T-helper 9 cell (primary cell): ENCODE measurements around the gene TSNAX.
"Not testable (repeated sequence)": the region's sequence is repeated elsewhere in the genome, so short reads cannot be mapped to it uniquely, and the experiment has no call there.

Experiments
- DNase-seq: peaks from one replicate; pipeline ENCODE4 v3.0.0-alpha.2; 2020

Gene TSNAX

DNA sequence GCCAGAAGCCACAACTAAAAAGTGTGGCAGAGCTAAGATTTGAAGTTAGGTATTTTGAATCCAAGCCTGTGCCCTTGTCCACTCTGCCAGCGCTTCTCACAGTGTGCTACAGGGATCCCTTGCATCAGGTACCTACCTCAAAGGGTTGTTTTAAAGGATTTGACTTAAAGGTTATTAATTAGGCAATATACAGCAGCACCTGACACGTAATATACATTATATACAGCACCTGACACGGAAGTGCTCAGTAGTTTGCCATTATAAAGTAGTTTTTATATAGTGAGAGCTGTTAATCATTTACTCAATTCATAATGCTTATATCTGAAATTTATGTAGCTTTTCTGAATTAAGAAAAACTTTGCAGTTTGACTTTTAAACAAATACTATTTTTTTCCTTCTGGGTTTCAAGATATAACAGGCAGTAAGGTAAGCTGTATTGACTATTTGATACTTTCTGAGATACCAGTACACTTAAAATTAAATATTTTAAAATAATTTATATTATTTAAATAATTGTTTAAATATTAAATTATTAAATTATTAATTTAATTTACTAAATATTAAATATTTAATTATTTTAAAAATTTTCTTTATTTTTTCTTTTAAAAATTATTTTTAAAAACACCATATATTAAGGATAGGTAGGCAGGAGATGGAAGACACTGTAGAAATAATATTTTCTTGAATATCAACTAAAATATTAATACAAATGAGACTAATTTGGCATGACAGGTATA, 33.3 kb downstream of the TSNAX start:
- no peak for DNase-seq

DNA sequence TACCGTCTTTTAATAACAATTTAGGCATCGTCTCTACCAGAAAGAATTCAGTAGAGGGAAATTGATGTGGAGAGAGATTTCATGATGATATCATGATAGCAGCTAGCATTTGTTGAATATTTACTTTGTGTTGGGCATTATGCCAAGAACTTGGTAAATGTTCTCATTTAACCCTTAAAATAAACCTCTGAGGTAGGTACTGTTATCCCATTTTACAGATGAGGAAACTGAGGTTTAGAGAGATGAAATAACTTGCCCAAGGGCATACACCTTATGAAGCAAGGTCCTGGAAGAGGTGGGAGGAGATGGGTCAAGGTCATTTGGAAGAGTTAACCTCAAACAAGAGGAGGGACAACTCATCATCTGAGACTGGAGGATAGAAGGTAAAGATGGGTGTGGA, 34.8 kb downstream of the TSNAX start:
- no peak for DNase-seq

- DNase-seq: no peak
Measured at GRCh38 chr1:231564373-231564772, 35.9 kb downstream of the TSNAX start.

DNA sequence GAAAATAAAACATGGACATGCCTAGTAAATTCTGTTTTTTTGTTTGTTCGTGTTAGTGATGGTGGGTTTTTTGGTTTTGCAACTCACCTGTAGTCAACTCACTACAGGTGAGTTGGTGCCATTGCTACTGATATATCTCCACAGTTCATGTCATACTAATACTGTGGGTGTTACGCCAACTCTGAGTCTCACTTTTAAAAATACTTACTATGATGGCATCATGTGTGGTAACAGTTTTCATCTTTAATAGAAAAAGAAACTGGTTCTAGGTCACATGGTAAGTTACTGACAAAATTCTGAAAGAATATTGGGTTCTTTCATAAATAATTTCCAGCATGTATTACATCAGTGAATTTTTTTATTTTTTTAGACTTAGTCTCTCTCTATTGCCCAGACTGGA, 38.0 kb downstream of the TSNAX start:
- DNase-seq: no peak

DNA sequence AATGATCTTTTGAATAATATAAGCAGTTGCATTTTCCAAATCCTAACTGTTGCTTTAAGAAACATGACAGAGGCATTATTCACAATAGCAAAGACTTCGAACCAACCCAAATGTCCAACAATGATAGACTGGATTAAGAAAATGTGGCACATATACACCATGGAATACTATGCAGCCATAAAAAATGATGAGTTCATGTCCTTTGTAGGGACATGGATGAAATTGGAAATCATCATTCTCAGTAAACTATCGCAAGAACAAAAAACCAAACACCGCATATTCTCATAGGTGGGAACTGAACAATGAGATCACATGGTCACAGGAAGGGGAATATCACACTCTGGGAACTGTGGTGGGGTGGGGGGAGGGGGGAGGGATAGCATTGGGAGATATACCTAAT, 41.8 kb downstream of the TSNAX start:
- not testable (repeated sequence) for DNase-seq

DNA sequence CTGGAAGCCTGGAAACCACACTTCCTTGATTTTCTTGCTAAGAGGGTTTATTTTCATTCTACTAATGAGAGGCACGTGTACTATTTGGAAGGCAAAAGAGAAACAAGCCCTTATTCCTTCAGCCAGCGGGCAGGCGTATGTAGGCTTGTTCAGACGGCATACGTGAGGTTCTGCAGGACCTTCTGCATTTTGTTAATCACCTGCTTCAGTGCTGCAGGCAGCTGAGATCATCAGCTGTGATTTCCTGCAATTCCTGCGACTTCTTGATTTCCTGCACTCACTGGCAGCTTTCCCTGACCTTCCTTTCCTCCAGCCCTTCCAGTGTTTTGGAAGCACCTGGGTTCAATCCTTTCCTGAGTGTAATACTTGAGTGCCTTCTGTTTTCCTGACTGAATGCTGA, 43.4 kb downstream of the TSNAX start:
- DNase-seq: no peak

GRCh38 chr1:231575472-231575871, 47.0 kb downstream of the TSNAX start:
- DNase-seq: no peak

DNA sequence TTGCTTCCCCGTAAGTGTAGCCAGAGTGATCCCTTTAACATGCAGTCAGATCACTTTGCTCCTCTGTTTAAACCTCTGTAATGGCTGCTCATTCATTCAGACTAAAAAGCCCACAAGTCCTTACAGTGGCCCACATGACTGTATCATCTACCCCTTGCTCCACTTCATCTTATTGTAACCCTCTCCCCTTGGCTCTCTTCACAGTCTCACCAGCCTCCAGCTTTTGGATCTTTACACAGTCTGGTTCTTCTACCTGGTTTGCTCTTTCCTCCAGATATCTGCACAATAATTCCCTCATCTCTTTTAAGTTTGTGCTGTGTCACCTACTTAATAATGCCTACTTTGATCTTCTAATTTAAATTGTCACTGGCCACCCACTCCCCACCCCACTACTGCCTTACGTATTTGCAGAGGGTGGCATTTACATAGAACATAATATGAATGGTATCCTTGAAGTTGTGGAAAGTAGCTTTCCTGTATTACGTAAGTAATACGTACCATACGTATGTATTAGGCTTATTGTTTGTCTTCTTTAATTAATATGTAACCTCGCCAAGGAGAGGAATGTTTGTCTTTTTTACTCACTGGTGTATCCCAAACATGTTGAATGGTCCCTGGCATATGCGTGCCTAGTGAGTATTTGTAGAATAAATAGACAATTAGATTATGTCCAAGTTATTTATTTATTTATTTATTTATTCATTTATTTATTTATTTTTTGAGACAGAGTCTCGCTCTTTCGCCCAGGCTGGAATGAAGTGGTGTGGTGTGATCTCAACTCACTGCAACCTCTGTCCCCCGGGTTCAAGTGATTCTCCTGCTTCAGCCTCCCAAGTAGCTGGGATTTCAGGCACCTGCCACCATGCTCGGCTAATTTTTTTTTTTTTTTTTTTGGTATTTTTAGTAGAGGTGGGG, 48.6 kb downstream of the TSNAX start:
- no peak for DNase-seq

DNA sequence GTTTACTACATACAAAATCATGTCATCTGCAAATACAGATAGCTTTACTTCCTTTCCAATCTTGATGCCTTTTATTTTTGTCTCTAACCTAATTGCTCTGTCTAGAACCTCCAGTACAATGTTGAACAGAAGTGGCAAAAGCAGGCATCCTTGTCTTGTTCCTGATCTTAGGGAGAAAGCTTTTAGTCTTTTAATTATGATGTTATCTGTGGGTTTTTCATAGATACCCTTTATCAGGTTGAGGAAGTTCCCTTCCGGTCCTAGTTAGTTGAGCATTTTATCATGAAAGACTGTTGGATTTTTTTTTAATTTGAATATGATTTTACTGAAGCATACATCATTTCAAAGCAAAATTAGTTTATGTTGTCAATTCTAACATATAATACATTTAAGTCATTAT, 52.4 kb downstream of the TSNAX start:
- no peak for DNase-seq

- no peak for DNase-seq
Measured at GRCh38 chr1:231581859-231582258, 53.4 kb downstream of the TSNAX start.

DNA sequence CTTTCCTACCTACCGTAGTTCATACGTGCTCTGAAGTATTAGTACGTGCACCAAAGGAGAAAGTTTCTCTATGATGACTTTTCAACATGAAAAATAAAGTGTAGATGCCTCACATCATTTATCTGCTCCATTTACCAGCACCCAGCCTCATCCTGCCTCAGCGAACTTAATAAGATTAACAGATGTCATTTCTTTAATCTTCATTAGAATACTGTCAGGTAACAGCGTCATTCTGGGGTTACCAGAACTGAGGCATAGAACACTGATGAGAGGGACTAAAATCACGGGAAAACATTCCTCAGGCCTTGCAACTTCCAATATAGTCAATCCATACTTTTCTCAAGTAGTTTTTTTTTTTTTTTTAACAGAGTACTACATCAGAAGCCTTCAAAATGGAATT, 54.9 kb downstream of the TSNAX start:
- DNase-seq: no peak

- no peak for DNase-seq
Measured at GRCh38 chr1:231584117-231584516, 55.6 kb downstream of the TSNAX start.

GRCh38 chr1:231584921-231585320, 56.5 kb downstream of the TSNAX start:
- no peak for DNase-seq

- peak; percentile 12 for DNase-seq
Measured at GRCh38 chr1:231590453-231591198, 62.2 kb downstream of the TSNAX start.

GRCh38 chr1:231591466-231591865, 63.0 kb downstream of the TSNAX start:
- no peak for DNase-seq

GRCh38 chr1:231592809-231593208, 64.3 kb downstream of the TSNAX start:
- no peak for DNase-seq

GRCh38 chr1:231593264-231593663, 64.8 kb downstream of the TSNAX start:
- DNase-seq: not testable (repeated sequence)

DNA sequence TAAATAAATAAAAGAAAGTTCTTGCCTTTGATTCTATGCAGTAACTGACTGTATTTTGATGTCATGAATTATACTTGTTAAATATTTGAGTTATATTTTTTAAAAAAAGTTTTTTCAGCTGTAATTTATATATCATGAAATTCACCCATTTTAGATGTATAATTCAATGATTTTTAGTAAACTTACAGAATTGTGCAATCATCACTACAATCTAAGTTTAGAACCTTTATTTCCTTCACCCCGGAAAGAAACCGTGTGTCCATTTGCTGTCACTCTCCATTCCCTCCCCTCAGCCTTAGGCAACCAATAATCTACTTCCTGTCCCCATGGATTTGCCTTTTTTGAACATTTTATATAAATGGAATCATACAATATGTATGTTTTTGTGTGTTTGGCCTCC, 65.7 kb downstream of the TSNAX start:
- no peak for DNase-seq

DNA sequence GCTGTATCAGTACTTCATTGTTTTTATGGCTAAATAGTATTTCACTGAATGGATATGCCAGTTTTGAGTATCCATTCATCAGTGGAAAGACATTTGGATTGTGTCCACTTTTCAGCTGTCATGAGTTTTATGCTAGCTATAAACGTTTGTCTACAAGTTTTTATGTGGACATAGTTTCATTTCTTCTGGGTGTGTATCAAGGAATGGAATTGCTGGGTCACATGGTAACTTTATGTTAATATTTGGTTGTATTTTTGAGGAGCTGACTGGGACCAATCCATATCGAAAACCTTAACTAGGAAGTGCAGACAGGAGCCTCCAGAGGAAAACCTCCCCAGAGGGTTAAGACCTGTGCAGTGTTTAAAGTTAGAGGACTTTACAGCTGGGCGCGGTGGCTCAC, 66.3 kb downstream of the TSNAX start:
- no peak for DNase-seq

- DNase-seq: no peak
Measured at GRCh38 chr1:231596337-231596791, 67.9 kb downstream of the TSNAX start.

DNA sequence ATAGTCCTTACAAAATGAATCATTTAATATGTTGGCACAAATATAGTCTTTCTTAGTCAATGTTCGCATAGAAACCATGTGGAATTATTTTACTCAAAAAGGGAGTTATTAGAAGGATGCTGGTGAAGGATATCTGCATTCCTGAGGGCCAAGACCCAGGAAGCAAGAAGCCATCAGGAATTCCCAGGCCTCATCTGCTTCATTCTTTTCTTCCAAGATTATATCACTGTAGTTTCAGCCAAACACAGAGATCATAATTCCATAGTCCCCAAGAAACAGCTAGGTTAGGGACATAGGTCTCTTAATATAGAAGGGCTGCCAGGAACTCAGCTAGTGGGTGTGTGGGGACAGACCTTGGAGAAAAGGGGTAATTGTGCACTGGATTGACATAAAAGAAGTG, 69.5 kb downstream of the TSNAX start:
- no peak for DNase-seq

DNA sequence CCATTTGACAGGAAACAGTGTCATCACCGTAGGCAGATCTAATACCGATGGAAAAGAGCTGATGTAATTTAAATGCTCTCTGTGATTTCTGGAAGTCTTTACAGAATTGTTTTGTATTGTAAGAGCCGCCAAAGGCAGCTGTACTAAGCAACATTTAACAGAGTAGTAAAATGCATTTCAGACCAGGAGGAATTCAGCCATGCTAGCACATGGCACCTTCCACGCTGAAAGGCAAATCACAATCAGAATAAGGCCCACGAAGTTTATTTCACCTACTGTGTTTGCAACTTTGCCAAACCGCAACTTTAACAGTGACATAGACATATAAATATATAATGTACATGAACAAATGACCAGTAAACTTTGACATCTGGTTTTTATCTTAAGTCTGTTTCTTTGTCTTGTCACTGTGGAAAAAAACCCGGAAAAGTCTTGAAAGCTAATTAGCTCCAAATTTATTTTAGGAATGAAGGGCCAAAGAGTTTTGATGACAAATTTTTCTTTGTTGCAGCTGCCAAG, 72.0 kb downstream of the TSNAX start:
- no peak for DNase-seq
